ENCODE data around the gene SCN2B. TPM values are rescaled to one million over a fixed set of nuclear protein-coding genes. Genes with fewer than 3 reads are reported as not detected.

SCN2B gene
- total and polyA plus RNA-seq, 2 experiments from 2014 or later = 0.87 to 1.5 TPM

- no peaks in the 10 kb centered on the region for H3K36me3 ChIP-seq
- H3K27ac ChIP-seq = no peak overlapping the region
- H3K27me3 ChIP-seq = peaks cover 14% of the 10 kb centered on the region
- H3K9me3 ChIP-seq (ENCODE audit: low read depth) = no peaks in the 10 kb centered on the region
- peaks cover 8% of the 10 kb centered on the region for H3K4me1 ChIP-seq (ENCODE audit: low read depth)
- no peak for DNase-seq (ENCODE audit: low read depth in 1 of 2, low spot score in 1 of 2)
- no peak overlapping the region for H3K4me3 ChIP-seq
- no peak for TF ChIP-seq CTCF (IDR thresholded peaks at IDR 0.05; ENCODE audit: low read depth, low read length)
Observed at GRCh38 chr11:118200901-118201680, 24.7 kb upstream of the SCN2B start.

GRCh38 chr11:118200497-118200896 lies 24.1 kb upstream of the SCN2B start:
- no peak for DNase-seq (ENCODE audit: low read depth in 1 of 2, low spot score in 1 of 2)
- Histone ChIP-seq H3K27ac (no peak overlapping the region), H3K4me3 (no peak overlapping the region), H3K36me3 (no peaks in the 10 kb centered on the region), H3K9me3 (ENCODE audit: low read depth) (no peaks in the 10 kb centered on the region), H3K27me3 (peaks cover 8% of the 10 kb centered on the region), H3K4me1 (ENCODE audit: low read depth) (peaks cover 10% of the 10 kb centered on the region)
- TF ChIP-seq CTCF (IDR thresholded peaks at IDR 0.05; ENCODE audit: low read depth, low read length) = no peak

GRCh38 chr11:118199135-118199534 lies 22.7 kb upstream of the SCN2B start:
- Histone ChIP-seq H3K9me3 (ENCODE audit: low read depth) (no peaks in the 10 kb centered on the region), H3K4me1 (ENCODE audit: low read depth) (peaks cover 17% of the 10 kb centered on the region), H3K36me3 (no peaks in the 10 kb centered on the region), H3K4me3 (no peak overlapping the region), H3K27me3 (peaks cover under 1% of the 10 kb centered on the region), H3K27ac (no peak overlapping the region)
- DNase-seq (ENCODE audit: low read depth in 1 of 2, low spot score in 1 of 2) = no peak
- TF ChIP-seq CTCF (IDR thresholded peaks at IDR 0.05; ENCODE audit: low read depth, low read length) = no peak

GRCh38 chr11:118198370-118198769 lies 21.9 kb upstream of the SCN2B start:
- TF ChIP-seq CTCF (IDR thresholded peaks at IDR 0.05; ENCODE audit: low read depth, low read length) = peak; percentile 88
- peak; percentile 70 to 77 for DNase-seq (ENCODE audit: low read depth in 1 of 2, low spot score in 1 of 2)
- Histone ChIP-seq H3K4me3 (no peak overlapping the region), H3K36me3 (no peaks in the 10 kb centered on the region), H3K27me3 (no peaks in the 10 kb centered on the region), H3K27ac (no peak overlapping the region), H3K9me3 (ENCODE audit: low read depth) (no peaks in the 10 kb centered on the region), H3K4me1 (ENCODE audit: low read depth) (peaks cover 17% of the 10 kb centered on the region)

GRCh38 chr11:118194835-118195627 lies 18.6 kb upstream of the SCN2B start:
- Histone ChIP-seq H3K4me3 (no peak overlapping the region), H3K36me3 (no peaks in the 10 kb centered on the region), H3K9me3 (ENCODE audit: low read depth) (no peaks in the 10 kb centered on the region), H3K4me1 (ENCODE audit: low read depth) (peaks cover 17% of the 10 kb centered on the region), H3K27ac (peak overlapping the region; percentile 78), H3K27me3 (no peaks in the 10 kb centered on the region)
- TF ChIP-seq CTCF (IDR thresholded peaks at IDR 0.05; ENCODE audit: low read depth, low read length) = no peak
- peak; percentile 72 to 84 for DNase-seq (ENCODE audit: low read depth in 1 of 2, low spot score in 1 of 2)

Data from cardiac muscle cell (in vitro differentiated cells and primary cell).